ENCODE results near the gene JAG1. TPM values are rescaled to one million over a fixed set of nuclear protein-coding genes. Genes with fewer than 3 reads are reported as not detected.

The JAG1 gene
- total RNA-seq, 1 donor from 2014 or later: 20.5 TPM

- TF ChIP-seq CTCF (IDR thresholded peaks at IDR 0.05; ENCODE audit: borderline replicate concordance): no peak
- Histone ChIP-seq H3K9me3 (replicated peaks) (no peaks in the 10 kb centered on the region), H3K36me3 (no peaks in the 10 kb centered on the region), H3K4me1 (no peaks in the 10 kb centered on the region), H3K27ac (replicated peaks) (no peak overlapping the region), H3K4me3 (no peak overlapping the region), H3K27me3 (ENCODE audit: low read depth) (no peaks in the 10 kb centered on the region)
- intact Hi-C loops (cut with micrococcal nuclease): no loop called here
- DNase-seq: no peak
Observed at GRCh38 chr20:10707068-10707467, 33.3 kb upstream of the JAG1 start.

GRCh38 chr20:10706460-10706811 lies 32.6 kb upstream of the JAG1 start:
- H3K9me3 ChIP-seq (replicated peaks): no peaks in the 10 kb centered on the region
- intact Hi-C loops (cut with micrococcal nuclease): no loop called here
- no peak overlapping the region for H3K27ac ChIP-seq (replicated peaks)
- no peaks in the 10 kb centered on the region for H3K4me1 ChIP-seq
- no peak overlapping the region for H3K4me3 ChIP-seq
- no peaks in the 10 kb centered on the region for H3K27me3 ChIP-seq (ENCODE audit: low read depth)
- TF ChIP-seq CTCF (IDR thresholded peaks at IDR 0.05; ENCODE audit: borderline replicate concordance): no peak
- H3K36me3 ChIP-seq: no peaks in the 10 kb centered on the region
- no peak for DNase-seq

DNA sequence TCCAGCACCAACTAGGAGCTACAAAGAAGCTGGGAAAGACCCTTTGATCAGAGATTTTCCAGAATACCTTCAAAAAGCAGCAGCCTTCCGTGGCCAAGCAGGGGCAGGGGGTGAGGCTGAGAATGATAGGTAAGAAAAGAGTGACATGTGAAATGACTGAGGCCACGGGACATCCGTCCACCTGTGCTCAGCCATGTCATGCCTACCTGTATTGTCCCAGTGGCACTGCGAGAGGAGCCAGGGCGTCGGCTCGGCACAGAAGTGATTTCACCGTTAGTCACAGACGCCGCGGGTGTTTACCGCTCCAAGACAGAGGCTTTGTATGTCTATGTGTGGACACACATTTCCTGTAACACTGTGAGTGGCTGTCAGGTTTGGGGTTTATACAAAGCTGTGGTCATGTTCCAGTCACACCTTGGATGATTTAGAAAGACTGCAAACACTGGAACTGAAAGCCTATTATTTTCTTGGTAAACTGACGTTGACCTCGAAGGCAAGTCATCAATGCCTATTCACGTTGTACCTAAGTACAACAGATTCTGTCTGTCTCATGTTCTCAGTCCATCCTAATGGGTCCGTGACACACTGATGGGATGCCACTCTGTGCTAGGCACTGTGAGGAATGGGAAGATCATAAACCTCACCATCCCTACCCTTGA lies 32.1 kb upstream of the JAG1 start:
- intact Hi-C loops (cut with micrococcal nuclease): no loop called here
- DNase-seq: no peak
- Histone ChIP-seq H3K27ac (replicated peaks) (no peak overlapping the region), H3K9me3 (replicated peaks) (no peaks in the 10 kb centered on the region), H3K36me3 (no peaks in the 10 kb centered on the region), H3K27me3 (ENCODE audit: low read depth) (no peaks in the 10 kb centered on the region), H3K4me1 (no peaks in the 10 kb centered on the region), H3K4me3 (no peak overlapping the region)
- TF ChIP-seq CTCF (IDR thresholded peaks at IDR 0.05; ENCODE audit: borderline replicate concordance): no peak

DNA sequence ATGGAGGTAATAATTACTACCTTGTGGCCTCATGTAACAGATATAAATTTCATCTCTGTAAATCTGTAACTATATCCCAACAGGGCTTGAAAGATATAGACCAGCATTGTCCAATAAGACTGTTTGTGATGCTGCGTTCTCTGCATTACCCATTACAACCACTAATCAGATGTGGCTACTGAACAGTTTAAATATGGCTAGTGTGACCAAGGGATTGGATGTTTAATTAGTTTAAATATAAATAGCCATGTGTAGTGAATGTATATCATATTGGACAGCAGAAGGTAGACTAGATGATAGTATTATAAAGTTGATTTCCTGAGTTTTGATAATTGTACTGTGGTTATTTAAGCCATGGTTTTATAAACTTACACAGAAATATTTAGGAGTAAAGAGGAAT lies 27.8 kb upstream of the JAG1 start:
- intact Hi-C loops (cut with micrococcal nuclease): no loop called here
- TF ChIP-seq CTCF (IDR thresholded peaks at IDR 0.05; ENCODE audit: borderline replicate concordance): no peak
- no peaks in the 10 kb centered on the region for H3K27me3 ChIP-seq (ENCODE audit: low read depth)
- no peak overlapping the region for H3K4me3 ChIP-seq
- peaks cover 6% of the 10 kb centered on the region for H3K4me1 ChIP-seq
- DNase-seq: no peak
- no peaks in the 10 kb centered on the region for H3K9me3 ChIP-seq (replicated peaks)
- no peaks in the 10 kb centered on the region for H3K36me3 ChIP-seq
- no peak overlapping the region for H3K27ac ChIP-seq (replicated peaks)

DNA sequence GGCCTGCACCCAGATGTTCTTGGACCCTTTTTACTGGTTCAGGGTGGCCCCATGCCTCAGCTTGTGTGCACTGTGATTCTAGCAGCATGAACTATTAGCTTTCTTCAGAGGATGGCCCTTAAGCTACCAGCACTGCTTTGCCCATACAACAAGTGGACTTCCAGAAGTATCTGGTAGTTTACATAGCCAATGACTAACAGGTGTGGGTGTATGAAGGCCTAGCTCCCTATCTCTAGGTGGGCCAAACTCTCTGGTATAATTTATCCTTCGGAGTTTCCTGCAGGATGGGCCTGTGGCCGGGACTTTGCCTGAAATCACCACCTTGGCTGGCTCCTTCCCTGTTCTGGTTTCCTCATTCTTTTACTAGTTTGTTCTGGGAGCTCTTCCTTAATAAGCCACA lies 26.1 kb upstream of the JAG1 start:
- no peaks in the 10 kb centered on the region for H3K9me3 ChIP-seq (replicated peaks)
- no peak overlapping the region for H3K4me3 ChIP-seq
- intact Hi-C loops (cut with micrococcal nuclease): no loop called here
- no peak for TF ChIP-seq CTCF (IDR thresholded peaks at IDR 0.05; ENCODE audit: borderline replicate concordance)
- H3K36me3 ChIP-seq: no peaks in the 10 kb centered on the region
- peaks cover 6% of the 10 kb centered on the region for H3K4me1 ChIP-seq
- no peak for DNase-seq
- no peak overlapping the region for H3K27ac ChIP-seq (replicated peaks)
- no peaks in the 10 kb centered on the region for H3K27me3 ChIP-seq (ENCODE audit: low read depth)
